GM12891 (cell line): ENCODE data around the gene SIRT1.

Experiments used
- DNase-seq: peaks from one replicate; pipeline ENCODE4 v3.0.0; 2011; ENCODE audit warnings: low spot score; ENCODE audit not compliant: insufficient read length
- FAIRE-seq: peaks from 2 replicates; lab custom pipeline; 2011; peaks lifted over from hg19 to GRCh38; lab: Jason Lieb, UNC
- PAX5 ChIP-seq: IDR thresholded peaks from 2 replicates; pipeline ENCODE4 v1.6.1; 2011; ENCODE audit warnings: low read length, moderate library complexity, mild to moderate bottlenecking; ENCODE audit not compliant: insufficient read depth, severe bottlenecking
- POLR2A ChIP-seq: IDR thresholded peaks from 2 replicates; pipeline ENCODE4 v1.6.1; 2011; ENCODE audit warnings: low read depth, low read length, control low read depth
- POLR2AphosphoS5 ChIP-seq: IDR thresholded peaks from 2 replicates; pipeline ENCODE4 v1.6.1; 2011; ENCODE audit warnings: low read depth, low read length, control low read depth
- POU2F2 ChIP-seq: IDR thresholded peaks from 2 replicates; pipeline ENCODE4 v1.6.1; 2011; ENCODE audit warnings: low read depth, mild to moderate bottlenecking, control low read depth, low read length, moderate library complexity
- SPI1 ChIP-seq: IDR thresholded peaks from 2 replicates; pipeline ENCODE4 v1.6.1; 2011; ENCODE audit warnings: low read depth, low read length, control low read depth
- TAF1 ChIP-seq: IDR thresholded peaks from 2 replicates; pipeline ENCODE4 v1.6.1; 2011; ENCODE audit warnings: low read depth, low read length, control low read depth

Gene SIRT1

DNA sequence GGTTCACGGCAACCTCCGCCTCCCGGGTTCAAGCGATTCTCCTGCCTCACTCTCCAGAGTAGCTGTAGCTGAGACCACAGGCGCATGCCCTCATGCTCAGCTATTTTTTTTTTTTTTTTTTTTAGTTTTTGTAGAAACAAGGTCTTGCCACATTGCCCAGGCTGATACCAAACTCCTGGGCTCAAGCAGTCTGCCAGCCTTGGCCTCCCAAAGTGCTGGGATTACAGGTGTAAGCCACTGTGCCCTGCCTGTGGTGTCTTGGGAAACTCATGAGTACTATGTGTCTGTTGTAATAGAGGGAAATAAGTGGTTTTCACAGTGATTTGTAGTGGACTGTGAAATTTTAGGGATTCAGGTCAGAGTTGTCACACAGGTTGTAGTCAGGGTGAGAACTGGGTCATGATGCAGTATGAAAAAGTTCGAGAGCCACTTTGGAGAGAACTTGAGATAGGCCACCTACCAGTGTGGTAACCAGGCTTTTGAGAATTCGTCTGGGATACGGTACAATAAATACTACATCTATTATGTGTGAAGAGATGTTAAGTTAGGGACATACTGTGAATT, 30.4 kb downstream of the SIRT1 start:
- no peak for DNase-seq
- no peak for FAIRE-seq
- TF ChIP-seq PAX5 (no peak), POU2F2 (no peak), POLR2A (no peak), SPI1 (no peak), POLR2AphosphoS5 (no peak), TAF1 (no peak)

DNA sequence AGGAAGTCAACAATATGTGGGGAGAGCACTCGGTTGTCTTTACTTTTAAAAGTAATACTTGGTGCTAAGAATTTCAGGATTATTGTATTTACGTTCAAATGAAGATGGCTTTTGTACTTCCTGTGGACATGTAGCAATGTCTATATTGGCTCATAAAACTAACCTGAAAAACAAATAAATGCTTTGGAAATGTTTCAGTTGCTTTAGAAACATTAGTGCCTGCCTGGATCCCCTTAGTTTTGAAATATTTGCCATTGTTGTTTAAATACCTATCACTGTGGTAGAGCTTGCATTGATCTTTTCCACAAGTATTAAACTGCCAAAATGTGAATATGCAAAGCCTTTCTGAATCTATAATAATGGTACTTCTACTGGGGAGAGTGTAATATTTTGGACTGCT, 32.7 kb downstream of the SIRT1 start:
- TF ChIP-seq POLR2AphosphoS5 (no peak), PAX5 (no peak)
- DNase-seq, result no peak
- FAIRE-seq, result no peak

DNA sequence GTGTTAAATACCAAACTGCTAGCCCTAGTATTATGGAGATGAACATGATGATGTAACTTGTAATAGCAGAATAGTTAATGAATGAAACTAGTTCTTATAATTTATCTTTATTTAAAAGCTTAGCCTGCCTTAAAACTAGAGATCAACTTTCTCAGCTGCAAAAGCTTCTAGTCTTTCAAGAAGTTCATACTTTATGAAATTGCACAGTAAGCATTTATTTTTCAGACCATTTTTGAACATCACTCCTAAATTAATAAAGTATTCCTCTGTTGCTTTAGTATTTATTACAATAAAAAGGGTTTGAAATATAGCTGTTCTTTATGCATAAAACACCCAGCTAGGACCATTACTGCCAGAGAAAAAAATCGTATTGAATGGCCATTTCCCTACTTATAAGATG, 33.2 kb downstream of the SIRT1 start:
- DNase-seq (no peak), FAIRE-seq (no peak)
- TF ChIP-seq POU2F2 (no peak), POLR2AphosphoS5 (no peak), TAF1 (no peak), SPI1 (no peak), PAX5 (no peak), POLR2A (no peak)

DNA sequence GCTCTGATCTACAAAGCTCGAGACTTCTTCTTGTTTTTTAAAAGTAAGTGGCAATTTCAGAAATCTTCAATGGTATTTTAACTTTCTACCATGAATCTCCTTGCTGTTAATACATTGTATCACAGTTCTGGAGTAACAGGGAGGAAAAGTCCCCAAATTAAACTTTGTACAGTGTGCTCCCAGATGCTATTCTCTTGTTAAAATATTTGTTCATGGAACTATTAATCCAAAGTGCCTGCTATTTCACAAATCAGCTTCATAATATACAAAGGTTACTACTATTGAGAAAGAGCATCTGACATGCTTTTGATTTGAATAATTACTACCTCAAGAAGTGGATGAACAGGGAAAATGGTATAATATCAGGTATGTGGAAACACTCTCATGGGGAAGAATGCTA, 36.6 kb downstream of the SIRT1 start:
- FAIRE-seq (no peak), DNase-seq (no peak)
- TF ChIP-seq PAX5, result no peak
- TF ChIP-seq POU2F2, result no peak
- TF ChIP-seq POLR2A, result no peak
- TF ChIP-seq SPI1, result no peak
- TF ChIP-seq TAF1, result no peak
- TF ChIP-seq POLR2AphosphoS5, result no peak

DNA sequence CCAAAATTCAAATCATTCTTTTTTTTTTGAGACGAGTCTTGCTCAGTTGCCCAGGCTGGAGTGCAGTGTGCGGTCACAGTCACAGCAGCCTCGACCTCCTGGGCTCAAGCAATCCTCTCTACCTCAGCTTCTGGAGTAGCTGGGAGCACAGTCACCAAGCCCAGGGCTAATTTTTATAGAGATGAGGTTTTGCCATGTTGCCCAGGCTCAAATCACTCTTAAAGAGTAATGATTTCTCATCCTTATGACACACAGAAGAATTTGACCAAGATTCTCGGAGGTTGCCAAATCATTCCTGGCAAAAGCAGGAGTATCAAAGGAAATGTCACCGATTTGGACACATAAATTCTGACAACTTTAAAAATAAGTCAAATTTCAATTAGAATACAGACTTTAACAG, 39.1 kb downstream of the SIRT1 start:
- DNase-seq (no peak), FAIRE-seq (no peak)
- no peak for TF ChIP-seq POU2F2
- no peak for TF ChIP-seq SPI1
- no peak for TF ChIP-seq TAF1
- no peak for TF ChIP-seq POLR2AphosphoS5
- no peak for TF ChIP-seq POLR2A
- no peak for TF ChIP-seq PAX5

DNA sequence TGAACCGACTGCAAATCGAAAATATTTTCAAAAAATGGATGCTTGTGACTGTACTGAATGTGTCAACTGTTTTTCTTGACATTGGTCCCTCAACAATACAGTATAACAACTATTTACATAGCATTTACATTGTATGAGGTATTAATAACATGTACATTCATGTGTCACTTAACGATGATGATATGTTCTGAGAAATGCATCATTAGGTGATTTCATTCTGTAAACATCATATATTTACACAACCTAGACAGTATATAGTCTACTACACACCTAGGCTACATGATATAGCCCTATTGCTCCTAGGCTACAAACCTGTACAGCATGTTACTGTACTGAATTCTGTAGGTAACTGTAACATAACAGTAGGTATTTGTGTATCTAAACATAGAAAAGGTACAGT, 39.7 kb downstream of the SIRT1 start:
- TF ChIP-seq POLR2A (no peak), SPI1 (no peak), TAF1 (no peak), PAX5 (no peak), POU2F2 (no peak), POLR2AphosphoS5 (no peak)
- FAIRE-seq, result peak; percentile 43
- DNase-seq, result no peak

DNA sequence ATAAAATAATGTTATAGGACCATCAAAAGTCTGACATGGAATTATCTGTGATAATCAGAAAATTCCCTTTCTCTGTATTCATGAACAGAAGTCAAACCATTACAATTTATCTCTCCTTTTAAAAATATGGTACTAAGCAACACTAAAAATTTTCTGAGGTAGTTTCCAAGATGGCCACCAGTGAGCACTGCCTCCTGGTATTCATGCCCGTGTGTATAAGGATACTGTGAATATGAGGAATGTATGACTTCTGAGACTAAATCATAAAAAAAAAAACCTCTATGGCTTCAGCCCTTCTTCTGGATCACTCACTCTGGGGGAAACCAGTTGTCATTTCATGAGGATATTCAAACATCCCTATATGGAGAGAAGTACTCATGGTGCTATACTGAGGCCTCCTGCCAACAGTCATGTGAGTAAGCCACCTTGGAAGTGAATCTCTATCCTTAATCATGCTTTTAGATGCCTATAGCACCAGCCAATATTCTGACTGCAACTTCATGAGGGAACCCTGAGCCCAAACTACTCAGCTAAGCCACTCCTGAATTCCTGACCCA, 41.1 kb downstream of the SIRT1 start:
- FAIRE-seq (no peak), DNase-seq (no peak)
- no peak for TF ChIP-seq POLR2AphosphoS5
- no peak for TF ChIP-seq POU2F2
- TF ChIP-seq PAX5, result no peak
- TF ChIP-seq POLR2A, result no peak
- no peak for TF ChIP-seq TAF1
- no peak for TF ChIP-seq SPI1

DNA sequence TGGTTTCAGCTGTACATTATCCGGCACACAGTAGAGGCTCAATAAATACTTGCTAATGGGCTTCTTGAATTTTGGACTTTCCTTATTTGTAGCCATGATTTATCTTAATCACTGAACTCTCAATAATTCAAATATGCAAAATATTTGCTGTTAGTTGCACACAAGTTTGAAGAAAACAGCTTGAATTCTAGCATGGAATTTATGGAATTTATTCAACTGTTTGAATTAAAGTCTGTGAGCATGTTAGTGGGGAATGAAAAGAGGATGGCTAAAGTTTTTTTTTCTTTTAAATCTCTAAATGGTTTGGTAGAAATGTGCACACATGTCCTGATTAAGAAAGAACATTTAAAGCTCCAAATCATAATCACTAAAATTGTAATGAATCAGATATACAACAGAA, 42.5 kb downstream of the SIRT1 start:
- TF ChIP-seq PAX5 (no peak), POLR2AphosphoS5 (no peak), TAF1 (no peak), POU2F2 (no peak), SPI1 (no peak), POLR2A (no peak)
- no peak for DNase-seq
- FAIRE-seq, result no peak

DNA sequence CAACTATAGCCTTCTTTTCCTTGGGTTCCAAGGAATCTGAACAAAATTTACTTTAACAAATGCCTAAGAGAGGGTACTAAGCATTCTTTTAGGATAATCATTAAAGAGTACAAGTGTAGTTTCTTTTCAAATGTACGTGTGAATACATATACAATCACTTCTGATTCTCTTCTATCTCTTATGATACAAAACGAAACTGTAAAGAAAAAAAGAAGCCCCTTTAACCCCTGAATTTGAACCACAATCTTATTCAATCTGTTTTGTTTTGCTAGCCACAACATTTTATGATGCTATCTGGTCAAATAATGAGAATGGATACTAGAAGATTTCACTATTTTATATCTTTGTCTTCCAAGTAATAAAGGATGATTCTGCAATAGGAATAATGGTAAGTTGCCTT, 48.7 kb downstream of the SIRT1 start:
- no peak for TF ChIP-seq POU2F2
- TF ChIP-seq SPI1, result no peak
- no peak for TF ChIP-seq POLR2AphosphoS5
- no peak for TF ChIP-seq TAF1
- TF ChIP-seq POLR2A, result no peak
- no peak for DNase-seq
- no peak for FAIRE-seq

DNA sequence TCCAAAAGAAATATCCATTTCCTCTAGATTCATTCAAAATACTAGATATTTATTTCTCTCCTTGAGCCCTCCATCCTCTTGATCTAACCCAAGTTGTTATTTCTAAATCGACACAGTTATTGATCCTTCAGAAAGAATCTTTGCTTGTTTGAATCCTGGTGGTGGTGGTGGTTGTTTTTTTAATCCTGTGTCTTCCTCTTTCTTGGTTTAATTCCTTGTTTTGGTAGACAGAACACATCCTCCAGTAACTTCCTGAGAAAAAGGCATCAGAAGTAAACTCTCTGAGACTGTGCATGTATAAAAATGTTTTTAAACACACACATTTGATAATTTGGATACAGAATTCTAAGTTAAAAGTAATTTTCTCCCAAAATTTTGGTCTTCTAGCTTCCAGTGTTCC, 49.9 kb downstream of the SIRT1 start:
- no peak for TF ChIP-seq POLR2AphosphoS5
- no peak for TF ChIP-seq POLR2A
- TF ChIP-seq PAX5, result no peak
- no peak for TF ChIP-seq TAF1
- TF ChIP-seq POU2F2, result no peak
- no peak for TF ChIP-seq SPI1
- DNase-seq, result no peak
- FAIRE-seq, result no peak
